GM19455 (cell line): Measurements from ENCODE around the gene RALGAPB.
"Not testable (repeated sequence)": the region's sequence is repeated elsewhere in the genome, so short reads cannot be mapped to it uniquely, and the experiment has no call there.

Experiments used
- ATAC-seq: cut with Tn5 transposase; IDR thresholded peaks from one replicate; pipeline ENCODE4 v1.9.1; 2021; ENCODE audit not compliant: unreplicated experiment

The RALGAPB gene

DNA sequence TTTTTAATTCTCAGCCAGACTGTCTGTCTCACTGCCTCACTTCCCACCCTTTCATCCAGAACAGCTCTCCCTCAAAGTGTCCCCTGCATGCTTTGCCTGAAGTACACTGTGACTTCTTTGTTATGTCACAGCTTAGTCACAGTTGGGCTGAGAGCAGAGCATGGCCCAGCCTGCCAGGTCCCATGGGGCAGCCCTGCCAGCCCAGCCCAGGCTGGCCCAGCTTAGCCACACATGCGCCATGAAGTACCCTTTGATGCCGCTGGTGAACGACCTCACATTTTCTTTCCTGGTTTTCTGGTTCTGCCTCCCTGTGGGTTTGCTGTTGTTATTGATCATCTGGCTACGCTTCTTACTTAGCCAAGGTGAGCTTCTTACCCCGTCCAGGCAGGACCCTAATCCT lies 108.4 kb downstream of the RALGAPB start, which contains the start of gene ADIG:
ADIG (plus strand) TSS at position 185 of the 400 bp plus-strand sequence; CDS start at position 239, 54 bp downstream.
- ATAC-seq, result no peak

DNA sequence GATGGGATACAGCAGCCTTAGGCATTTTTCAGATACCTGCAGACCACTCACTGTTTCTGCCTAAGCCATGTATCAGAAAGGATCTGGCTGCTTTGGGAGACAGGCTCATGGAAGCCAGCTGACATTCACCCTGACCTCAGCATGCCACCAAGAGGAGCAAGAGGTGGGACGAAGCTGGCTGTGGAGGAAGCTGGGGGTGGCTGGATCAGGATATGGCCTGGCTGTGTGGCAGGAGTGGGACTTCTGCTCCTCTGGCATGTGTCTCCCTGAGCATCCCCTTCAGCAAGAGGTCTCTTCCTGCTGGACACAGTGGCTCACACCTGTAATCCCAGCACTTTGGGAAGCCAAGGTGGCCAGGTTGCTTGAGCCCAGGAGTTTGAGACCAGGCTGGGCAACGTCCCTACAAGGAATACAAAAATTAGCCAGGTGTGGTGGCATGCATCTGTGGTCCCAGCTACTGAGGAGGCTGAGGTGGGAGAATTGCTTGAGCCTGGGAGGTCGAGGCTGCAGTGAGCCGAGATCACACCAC lies 109.3 kb downstream of the RALGAPB start:
- no peak for ATAC-seq

DNA sequence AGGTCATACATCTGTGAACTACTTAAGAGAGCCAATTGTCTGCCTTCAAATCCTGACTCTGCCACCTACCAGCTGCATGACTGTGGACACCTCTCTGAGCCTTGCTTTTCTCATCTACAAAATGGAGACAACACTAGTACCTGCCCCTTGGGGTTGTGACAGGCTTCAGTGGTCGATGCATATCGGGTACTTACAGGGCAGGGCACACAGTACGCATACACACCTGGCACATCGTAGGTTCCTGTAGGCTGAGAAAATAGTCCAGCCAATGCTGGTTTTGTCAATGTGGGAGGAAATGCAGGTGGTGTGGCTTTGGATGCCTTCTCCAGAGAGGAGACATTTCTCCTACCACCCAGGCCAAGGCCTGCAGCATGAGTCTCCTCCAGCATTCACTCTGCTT lies 110.7 kb downstream of the RALGAPB start:
- ATAC-seq, result no peak

DNA sequence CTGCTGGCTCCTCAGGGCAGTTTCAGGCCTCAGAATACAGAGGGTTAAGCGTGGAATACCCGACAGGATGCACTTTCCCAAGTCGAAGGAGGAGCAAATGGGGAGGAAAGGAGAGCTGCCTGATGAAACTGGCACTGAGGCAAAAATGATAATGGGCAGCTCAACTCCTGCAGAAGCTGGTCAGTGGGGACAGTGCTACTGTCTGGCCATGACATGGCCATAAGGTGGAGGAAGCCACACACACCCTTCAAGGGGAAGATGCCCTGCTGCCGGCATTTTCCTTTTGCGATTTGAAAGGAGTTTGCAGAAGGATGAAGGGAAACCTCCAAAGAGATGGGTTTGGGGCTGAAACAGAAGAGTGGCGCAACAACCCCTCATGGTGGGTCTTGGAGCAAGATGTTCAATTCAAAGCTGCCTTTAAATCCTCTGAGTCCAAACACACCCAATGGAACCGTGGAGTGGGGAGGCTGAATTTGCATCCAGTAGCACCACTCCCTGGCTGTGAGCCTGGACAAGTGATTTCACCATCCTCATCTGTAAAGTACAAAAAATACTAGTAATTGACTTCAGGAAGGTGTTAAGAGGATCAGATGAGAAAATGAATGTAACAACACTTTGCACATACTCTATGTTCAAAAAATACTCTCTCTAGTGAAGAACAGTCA lies 111.6 kb downstream of the RALGAPB start:
- no peak for ATAC-seq

DNA sequence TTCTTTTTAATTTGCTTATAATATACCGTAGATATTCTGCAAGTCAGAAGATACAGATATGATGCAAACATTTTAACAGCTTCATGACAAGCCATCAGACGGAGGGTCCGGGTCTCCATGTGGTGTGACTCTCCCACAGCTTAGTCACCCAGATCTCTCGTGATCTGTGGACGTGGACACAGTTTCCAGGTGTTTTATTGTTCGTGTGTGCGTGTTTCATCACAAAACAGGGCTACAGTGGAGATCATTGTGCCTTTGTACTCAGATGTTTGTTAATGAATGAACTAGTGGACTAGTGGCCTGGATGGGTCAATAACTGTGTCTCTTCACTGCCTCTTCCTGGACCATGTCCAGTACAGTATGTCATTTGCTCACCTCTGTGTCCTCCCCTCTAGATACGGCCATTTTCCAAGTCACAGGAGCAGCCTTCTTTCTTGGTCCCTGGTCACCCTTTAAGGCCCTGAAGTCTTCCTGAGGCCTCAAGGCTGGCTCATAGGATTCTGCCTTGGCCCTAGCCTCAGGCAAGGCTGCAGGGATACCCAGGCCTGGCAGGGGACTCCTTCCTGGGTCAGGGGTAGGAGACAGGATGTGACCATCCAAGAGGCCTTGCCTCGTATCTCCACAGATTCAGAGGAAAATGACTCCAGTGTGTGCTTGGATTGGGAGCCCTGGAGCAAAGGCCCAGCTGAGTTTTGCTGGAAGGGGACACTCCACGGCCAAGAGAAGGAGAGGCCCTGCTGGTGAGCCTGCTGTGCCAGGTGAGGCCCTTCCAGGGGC lies 112.9 kb downstream of the RALGAPB start:
- no peak for ATAC-seq

DNA sequence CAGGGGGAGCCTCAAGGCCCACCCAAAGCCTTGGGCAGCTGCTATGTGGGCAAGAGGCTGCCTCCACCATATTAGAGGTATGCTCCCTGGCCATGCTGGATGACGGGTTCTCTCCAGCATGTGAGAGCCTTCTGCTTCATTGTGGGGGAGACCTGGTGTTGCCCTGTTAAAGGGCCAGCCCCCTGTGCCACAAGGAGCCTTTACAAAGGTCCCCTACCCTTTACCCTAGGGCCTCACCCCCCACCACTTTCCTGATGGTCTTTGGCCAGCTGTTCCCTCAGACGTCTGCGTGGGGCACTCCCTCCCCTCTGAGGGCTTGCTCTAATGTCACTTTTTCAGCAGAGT lies 113.5 kb downstream of the RALGAPB start:
- ATAC-seq, result no peak

DNA sequence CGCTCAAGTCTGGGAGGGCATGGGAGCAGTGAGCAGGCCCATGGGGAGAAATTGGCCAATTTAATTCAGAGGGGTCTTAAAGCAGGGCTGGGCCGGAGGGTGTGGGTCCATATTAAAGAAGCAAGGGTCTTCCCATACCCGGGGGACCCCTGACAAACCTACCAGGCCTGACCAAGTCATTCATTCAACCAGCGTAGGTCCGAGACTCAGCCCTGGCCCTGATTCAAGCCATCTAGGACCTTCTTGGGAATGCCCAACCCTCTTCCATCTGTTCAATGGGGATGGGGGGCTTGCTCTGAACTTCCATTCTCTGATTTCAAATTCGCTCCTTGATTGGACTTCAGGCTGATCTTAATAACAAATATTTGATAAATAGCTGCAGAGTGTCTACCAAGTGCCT lies 115.7 kb downstream of the RALGAPB start:
- ATAC-seq, result no peak

DNA sequence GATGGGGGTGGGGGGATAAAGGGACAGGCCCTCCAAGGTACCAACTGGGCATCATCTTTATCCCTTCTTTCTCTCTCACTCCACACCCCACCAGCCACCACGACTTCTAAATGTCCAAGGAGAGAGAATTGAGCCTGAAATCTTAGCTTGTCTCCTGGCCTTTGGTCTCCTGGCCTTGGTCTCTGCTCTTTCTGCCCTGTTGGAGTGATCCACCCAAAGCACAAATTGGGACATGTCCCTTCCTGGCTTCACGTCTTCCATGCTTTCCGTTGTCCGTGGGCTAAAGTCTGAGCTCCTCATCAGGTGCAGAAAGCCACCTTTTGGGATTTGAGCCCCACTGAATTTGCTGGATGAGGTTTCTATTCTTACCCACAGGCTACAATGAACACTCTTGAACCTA lies 116.7 kb downstream of the RALGAPB start:
- ATAC-seq, result no peak

DNA sequence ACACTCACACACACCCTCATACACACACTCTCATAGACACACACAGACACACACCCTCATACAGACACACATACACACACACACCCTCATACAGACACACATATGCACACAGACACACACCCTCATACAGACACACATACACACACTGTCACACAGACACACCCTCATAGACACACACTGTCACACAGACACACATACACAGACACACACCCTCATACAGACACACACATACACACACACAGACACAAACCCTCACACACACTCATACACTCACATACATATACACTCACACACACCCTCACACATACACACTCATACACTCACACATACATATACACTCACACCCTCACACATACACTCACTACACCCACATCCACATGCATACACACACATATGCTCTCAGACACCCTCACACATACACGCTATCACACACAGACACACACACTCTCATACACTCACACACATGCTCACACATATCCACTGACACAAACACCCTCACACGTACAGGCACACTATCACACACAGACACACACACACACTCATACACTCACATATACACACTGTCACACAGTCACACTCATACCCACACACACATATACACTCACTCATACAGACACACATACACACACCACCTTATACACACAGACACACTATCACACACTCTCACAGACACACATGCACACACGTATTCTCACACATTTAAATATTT lies 117.5 kb downstream of the RALGAPB start:
- ATAC-seq, result no peak

DNA sequence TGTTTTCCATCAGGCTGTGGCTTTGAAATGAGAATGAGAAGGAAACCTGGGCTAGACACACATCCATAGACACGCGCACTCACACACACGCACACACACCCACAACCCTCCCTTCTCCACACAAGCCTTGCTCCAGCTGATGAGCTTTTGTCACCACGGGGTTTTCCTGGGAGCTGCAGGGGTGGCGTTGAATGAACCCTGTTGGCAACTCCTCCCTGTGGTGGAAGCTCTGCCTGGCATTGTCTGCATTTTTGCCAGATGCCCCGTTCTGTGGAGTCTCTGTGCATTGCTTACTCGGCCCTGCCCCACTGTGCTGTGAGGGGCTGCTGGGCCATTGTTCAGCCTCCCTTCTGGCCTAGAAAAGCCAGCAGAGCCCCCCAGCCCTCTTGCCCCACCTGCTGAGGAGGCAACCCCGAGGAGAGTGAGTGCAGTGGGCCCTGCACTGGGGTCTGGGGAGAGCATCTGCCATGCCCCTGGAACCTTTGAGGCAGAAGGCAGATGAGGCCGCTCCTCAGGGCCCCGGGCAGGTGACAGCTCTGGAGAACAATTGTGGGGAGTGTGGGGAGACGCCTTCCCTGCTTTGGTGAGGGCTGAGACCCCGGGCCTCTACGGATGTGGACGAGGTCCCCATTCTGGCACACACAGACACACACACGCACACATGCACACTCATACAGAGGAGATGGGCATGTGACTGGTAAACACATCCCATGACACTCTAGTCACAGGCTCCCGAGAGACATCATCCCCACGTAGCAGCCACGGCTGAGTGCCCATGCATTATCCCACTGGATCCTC lies 118.2 kb downstream of the RALGAPB start:
- ATAC-seq, result no peak

DNA sequence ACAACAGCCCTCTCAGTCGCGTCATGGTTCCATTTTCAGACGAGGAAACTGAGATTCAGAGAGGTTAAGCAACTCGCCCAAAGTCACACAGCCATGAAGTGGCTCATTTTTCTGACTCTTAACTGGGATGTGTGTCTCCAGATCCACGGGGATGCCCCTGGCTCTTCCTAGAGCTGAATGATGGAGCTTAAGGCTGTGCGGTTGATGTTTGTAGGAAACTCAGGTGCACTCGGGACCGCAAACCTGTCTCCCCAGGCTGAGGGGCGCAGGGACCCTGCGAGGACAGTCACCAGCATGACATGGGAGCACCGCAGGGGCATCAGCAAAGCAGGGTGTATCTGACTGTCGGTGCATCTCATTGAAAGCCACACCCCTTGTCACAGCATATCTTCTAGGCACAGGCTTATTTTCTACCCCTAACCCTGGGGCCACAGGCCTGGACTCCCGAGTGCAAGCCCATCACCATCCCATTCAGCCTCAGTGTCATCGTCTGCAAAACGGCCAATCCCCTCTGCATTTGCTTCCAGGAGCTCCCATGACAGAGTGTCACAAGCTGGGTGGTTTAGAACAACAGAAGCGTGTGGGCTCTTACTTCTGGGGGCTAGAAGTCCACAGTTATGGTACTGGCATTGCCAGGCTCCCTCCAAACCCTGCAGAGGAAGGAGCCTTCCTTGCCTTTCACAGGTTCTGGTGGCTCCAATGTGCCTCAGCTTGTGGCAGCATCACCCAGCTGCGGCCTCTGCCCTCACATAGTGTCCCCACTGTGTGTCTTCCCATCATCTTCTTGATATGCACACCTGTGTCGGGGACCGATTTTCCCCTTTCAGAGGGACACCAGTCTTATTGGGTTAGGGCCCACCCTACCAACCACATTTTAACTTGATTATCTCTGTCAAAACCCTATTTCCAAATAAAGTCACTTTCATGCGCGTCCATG lies 119.1 kb downstream of the RALGAPB start:
- ATAC-seq, result no peak

DNA sequence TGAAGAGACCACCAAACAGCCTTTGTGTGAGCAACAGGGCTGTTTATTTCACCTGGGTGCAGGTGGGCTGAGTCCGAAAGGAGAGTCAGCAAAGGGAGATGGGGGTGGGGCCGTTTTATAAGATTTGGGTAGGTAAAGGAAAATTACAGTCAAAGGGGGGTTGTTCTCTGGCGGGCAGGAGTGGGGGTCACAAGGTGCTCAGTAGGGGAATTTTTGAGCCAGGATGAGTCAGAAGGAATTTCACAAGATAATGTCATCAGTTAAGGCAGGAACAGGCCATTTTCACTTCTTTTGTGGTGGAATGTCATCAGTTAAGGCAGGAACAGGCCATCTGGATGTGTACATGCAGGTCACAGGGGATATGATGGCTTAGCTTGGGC lies 119.8 kb downstream of the RALGAPB start:
- not testable (repeated sequence) for ATAC-seq

DNA sequence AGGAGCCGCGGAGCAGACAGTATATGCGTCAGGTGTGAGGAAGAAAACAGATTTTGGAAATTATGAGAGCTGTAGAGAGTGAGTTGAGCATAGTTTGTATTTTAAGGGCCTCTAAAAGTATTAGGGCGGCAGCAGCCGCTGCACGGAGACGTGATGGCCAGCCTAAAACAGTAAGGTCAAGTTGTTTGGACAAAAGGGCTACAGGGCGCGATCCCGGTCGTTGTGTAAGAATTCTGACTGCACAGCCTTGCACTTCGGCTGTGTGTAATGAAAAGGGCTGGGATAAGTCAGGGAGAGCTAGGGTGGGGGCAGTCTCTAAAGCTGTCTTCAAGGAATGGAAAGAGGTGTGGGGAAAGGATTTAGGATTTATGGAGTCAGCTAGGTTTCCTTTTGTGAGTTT lies 121.6 kb downstream of the RALGAPB start:
- not testable (repeated sequence) for ATAC-seq

DNA sequence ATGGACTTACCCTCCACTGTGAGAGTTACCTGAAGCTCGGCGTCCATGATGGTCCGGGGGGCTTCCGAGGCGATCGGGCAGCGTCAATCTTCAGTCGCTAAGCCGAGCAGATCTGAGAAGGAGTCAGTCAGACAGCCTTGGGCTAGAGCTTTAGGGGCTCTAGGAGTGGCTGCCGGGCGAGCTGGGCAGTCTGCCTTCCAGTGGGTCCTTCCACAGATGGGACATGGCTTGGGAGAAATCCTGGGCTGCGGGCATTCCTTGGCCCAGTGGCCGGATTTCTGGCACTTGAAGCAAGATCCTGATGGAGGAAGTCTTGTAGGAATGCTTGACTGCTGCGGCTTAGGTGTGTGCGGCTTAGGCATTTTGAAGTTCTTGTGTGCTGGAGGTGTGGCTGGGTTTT lies 123.2 kb downstream of the RALGAPB start:
- not testable (repeated sequence) for ATAC-seq

DNA sequence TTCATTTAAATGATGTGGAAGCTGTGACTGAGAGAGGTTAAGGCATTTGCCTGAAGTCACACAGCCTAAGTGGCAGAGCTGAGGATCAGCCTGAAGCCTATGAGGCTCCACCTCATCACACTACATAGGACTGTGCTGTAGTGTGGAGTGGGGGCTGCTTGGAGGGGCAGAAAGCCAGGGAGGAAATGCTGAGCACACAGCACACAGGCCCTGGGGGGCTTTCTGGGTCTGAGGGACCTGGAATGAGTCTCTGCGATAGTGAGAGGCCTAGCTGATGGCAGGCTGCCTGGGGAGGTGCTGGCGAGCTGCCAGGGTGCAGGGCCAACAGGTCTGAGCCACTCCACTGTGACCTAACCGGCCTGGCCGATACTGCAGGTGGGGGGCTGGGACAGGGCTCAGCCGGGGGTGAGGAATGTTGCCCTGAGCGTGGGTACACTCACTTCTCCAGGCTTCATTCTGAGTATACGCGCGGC lies 126.8 kb downstream of the RALGAPB start:
- ATAC-seq, result no peak

DNA sequence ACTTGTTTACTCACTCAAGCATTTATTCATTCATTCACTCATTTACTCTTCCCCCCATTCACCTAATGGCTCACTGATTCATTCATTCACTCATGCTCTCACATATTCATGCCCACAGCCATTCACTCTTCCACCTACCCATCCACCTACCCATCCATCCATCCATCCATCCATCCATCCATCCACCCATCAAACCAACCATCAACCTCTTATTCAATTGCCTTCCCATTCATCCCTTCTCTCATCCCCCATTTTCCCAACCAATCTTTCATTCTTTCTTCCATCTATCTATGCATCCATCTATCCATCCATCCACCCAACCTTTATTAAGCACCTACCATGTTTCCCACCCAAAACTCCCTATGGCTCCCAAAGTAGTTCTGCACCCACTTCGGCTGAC lies 127.4 kb downstream of the RALGAPB start:
- no peak for ATAC-seq

DNA sequence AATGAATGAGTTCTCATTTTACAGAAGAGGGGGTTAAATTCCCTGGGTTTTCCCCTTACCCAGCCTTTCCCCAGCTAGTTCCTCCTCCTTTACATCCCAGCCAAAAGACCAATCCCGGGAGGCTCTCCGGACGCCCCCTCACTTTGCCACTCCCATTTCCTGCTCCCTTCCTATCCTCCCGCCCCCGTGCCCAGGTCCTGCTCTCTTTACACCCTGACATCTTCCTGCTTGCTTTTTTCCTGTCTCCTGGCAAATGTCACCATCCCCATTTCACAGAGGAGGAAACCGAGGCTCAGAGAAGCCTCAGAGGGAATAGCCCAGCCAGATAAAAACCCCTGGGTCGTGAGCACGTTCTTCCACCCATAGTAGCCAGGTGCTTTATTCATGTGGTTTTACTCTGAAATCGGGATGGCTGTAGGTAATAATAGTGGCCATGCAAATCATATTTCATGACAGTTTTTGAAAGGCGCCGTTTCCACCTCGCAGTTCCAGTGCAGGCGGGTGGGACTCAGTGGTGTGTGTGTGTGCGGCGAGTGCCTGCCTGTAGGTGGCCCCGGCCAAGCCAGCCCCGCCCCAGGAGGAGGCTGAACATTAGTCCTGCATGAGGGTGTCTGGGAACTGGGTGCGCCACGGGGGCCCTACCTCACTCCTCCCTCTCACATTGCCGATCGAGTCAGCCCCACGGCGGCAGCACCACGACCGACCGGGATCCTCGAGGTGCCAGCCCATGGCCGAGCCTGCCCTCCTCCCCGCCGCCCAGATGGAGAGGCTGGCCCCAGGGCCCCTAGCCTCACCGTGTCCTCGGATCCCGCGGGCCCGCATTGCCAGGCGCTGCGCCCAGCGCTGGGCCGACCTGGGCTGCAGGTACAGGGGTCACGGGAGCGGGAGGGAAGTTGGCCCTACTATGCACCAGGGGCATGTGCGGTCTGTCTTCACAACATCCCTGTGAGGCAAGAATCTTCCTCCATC lies 128.9 kb downstream of the RALGAPB start, which contains the start of gene ARHGAP40:
ARHGAP40 (plus strand) TSS at position 594 of the 969 bp plus-strand sequence.
- no peak for ATAC-seq

DNA sequence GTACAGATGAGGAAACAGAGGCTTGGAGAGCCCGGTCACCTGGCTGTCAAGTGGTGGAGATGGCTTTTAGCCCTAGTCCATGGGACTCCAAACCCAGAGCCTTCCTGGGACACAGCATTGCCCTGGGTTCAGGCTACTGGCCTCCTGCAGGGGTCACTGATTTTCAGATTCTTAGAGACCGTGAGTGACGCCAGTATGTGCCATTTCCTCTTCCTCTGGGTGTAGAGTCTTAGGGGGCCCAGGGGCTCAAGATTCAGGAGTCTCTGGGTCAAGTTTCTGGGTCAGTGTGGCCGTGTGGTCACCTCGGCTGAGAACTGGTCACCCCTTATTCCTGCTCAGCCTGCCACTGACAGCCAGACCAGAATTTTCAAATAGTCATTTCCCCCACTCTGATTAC lies 129.5 kb downstream of the RALGAPB start:
- ATAC-seq, result no peak
